OCI-LY1 (cell line): Measurements from ENCODE around the gene KMT5C.

ENCODE experiments used
- CTCF ChIP-seq: fragments of 200-600 bp; sonication (generic), shearing (Covaris generic); IDR thresholded peaks from 2 replicates; pipeline ENCODE4 v1.5.1; 2017; ENCODE audit warnings: mild to moderate bottlenecking, antibody characterized with exemption, low read length, moderate library complexity, mixed read lengths
- EZH2 ChIP-seq: fragments of 200-600 bp; sonication (generic), shearing (Covaris generic); IDR thresholded peaks from 2 replicates; pipeline ENCODE4 v1.8.0; 2017; ENCODE audit warnings: borderline replicate concordance, mixed run types, mild to moderate bottlenecking, antibody characterized with exemption, low read length, moderate library complexity, mixed read lengths

- TF ChIP-seq EZH2: no peak
- TF ChIP-seq CTCF: no peak
Measured at GRCh38 chr19:55306712-55307111, 33.0 kb upstream of the KMT5C start.
